ENCODE results near the gene EIF6.
A peak's percentile ranks its signal among the peaks of the same experiment; 100 is the strongest.
"Not testable (repeated sequence)": the region's sequence is repeated elsewhere in the genome, so short reads cannot be mapped to it uniquely, and the experiment has no call there.

Gene EIF6

DNA sequence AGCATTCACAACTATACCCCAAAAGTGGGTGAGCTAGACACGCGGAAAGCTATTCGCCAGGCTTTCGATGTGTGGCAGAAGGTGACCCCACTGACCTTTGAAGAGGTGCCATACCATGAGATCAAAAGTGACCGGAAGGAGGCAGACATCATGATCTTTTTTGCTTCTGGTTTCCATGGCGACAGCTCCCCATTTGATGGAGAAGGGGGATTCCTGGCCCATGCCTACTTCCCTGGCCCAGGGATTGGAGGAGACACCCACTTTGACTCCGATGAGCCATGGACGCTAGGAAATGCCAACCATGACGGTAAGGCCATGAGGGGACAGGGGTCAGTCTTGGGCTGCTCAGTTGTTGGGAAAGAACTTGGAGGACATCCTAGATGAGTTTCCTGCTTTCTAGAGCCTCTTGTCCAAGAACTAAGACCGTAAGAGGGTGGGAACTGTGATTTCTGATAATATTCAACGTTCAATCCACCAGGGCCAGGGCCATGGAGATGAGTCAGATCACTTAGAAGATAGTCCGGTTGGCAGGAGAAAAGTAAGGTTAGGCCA is 30.0 kb downstream of the EIF6 start:
- DNase-seq: no peak

DNA sequence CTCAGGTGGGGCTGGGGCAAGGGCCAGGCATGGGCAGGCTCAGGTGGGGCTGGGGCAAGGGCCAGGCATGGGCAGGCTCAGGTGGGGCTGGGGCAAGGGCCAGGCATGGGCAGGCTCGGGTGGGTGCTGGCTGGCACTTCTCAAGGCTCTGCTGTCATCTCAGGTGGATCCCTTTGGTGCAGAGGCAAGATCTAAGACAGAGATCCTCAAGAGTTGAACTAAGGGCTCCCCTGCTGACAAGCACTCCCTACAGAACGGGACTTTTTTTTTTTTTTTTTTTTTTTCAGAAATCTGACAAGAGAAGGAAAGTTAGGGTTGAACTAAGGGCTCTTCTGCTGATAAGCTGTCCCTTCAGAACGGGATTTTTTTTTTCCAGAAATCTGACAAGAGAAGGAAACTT is 31.6 kb downstream of the EIF6 start:
- DNase-seq: no peak

DNA sequence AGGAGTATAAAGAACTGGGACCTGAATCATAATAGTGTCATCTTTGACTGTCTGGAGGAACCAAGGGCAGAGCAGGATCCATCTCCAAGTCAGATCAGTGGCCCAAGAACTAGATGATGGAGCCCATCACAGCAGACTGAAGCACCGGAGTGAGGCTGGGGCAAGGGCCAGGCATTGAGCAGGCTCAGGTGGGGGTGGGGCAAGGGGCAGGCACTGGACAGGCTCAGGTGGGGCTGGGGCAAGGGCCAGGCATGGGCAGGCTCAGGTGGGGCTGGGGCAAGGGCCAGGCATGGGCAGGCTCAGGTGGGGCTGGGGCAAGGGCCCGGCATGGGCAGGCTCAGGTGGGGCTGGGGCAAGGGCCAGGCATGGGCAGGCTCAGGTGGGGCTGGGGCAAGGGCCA is 32.0 kb downstream of the EIF6 start:
- DNase-seq: not testable (repeated sequence)

DNA sequence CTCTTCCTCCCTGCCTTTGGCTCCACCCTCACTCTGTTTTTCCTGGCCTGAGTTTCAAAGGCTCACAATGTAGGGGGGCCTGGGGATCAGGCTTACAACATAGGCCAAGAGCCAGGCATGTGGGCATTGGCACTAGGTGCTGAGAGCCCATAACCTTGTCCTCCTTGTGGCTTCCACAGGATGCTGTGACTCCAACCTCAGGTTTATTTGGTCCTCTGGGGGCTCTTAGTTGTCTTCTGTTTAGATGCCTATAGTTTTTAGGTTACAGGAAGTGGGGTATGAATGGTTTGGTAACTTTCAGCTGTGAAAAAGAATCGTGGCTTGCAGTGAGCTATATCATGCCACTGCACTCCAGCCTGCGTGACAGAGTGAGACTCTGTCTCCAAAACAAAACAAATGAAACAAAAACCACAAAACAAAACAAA is 32.5 kb downstream of the EIF6 start:
- DNase-seq: peak; percentile 60

DNA sequence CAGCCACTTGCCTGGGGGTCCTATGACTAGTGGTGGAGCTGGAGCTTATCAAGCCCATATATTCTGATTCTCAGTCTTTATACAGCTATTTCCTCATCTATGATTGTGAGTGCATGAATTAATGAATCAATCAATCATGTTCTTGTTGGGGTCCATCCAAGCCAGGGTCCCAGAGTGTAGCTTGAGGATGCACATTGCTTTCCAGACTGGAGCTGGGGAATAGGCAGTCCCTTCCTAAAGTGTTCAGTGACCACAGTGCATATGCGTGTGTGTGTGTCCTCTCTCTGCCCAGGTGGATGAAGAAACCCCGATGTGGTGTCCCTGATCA is 33.0 kb downstream of the EIF6 start:
- DNase-seq: no peak

DNA sequence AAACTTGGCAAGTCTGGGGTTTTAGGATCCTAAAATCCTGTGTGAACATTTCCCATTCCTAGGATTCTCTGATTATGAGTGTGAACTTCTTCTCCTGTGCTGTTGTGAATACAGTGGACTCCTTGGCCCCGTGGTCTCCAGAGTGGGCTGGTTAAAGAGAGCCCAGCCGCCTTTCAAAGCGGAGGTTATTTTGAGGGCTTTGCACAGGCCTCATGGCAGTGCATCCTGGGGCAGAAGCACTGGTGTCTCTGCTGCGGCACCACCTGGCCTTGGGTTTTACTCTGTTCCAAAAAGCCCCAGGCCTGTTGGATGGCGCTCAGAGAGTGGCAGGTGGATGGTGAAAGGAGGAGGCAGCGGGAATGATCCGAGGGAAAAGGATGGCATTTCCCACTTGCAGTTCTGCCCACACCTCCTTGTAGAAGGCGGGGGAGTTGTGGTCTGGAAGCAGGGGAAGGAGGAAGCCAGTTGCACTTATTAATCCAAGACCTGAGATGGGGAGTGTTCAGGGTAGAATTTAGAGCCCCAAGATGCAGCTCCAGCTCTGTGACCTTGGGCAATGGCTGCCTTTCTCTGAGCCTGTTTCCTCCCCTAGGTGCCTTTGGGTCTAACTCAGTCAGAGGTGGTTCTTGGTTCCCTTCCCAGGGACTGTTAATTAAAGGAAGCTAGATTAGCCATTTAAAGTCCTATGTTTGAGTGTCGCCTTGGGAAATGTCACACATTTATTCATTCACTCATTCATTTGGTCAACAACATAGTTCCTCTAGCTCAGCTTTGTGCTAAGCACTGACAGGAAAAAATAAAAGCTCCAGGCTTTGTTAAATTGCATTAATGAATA is 35.7 kb downstream of the EIF6 start:
- DNase-seq: no peak

DNA sequence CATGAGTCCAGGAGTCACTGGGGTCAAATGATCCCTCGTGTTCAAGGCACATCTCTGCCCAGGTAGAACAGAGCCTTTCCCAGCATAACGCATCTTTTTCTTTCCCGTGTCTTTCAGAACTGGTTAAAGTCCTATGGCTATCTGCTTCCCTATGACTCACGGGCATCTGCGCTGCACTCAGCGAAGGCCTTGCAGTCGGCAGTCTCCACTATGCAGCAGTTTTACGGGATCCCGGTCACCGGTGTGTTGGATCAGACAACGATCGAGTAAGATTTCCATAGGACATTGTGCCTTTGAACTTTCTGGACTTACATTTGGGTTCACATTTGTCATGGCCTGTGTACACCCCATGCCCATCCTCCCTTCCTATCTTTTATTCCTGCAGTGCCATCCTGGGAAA is 37.8 kb downstream of the EIF6 start:
- no peak for DNase-seq

DNA sequence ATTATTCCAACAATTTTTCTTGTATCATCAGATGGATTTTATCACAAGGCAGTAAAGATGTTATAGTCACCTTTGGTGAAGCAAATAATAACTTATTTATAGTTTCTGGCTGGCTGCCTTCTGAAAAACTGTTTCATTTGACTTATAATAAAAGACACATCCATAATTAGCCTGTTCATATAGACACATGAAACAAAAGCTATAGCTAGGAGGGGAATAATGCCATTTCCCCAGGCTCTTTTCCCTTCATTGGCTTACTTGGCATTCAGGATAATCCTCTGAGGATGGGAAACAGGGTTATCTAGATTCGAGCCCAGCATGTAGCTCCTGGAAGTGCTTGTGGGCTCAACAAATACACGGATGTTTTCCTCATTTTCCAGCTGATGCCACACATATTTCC is 40.6 kb downstream of the EIF6 start:
- DNase-seq: no peak

DNA sequence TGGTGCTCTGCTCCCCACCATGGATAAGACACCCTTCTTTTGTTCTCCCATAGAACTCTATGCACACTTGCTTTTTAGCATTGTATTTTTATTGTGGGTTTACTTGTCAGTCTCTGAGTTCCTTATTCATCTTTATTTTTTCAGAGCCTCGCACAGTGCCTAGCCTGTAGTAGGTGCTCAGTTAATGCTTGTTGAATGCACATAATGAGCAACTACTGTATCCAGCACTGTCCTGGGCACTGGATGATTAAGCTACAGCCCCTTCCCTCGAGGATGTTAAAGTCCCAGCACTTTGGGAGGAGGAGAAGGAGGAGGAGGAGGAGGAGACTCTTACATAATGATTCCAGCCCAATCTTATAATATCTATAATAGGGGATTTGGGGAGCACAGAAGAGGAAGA is 41.3 kb downstream of the EIF6 start:
- DNase-seq: no peak

DNA sequence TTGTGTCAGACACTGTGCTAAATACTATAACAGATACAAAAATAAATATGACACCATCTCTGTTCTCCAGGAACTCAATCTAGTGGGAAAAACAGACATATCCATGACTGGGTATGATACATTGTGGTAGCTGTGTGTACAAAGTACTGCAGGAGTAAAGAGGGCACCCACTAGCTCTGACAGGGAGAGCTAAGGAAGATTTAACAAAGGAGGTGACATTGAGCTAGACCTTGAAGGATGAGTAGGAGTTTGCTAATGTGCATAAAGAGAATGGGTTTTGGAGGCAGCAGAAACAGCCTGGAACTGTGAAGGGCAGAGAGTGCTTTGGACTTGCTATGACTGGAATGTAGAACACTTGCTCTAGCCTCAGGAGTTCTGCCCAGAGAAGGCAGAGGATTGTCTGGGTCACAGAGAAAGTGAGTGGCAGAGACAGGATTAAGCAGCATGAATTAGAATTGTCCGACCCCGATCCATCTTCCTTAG is 43.7 kb downstream of the EIF6 start:
- DNase-seq: no peak

DNA sequence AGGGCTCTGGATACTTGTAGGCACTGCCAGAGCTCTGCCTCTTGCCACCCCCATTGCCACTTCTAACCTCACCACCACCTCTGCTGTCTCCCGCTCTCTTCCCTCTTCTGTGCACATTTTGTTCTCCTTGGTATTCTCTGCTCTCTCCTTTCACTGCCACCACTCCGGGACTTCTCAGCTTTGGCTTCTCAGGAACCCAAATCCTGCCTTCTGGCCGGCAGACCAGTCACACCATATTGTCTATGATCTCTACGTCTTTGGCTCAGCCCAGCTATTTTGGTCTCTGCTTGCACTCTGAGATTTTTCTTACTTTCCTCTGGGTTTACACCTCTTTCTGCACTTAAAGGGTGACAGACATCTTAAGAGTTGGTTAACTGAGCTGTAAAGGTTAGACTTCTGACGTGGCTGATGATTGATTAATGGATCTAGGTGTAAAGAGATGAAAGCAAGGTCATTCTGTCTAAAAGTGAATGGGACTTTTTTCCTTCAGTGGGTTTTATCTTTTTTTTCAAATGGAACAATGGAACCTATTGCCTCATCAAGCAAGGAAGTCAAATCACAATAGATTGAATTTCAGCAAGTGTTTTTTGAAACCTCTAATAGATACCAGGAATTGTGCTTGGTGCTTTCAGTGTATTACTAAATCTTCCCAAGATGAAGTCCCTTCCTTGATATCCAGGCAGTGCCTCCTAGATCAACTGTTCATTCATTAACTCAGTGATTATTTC is 44.3 kb downstream of the EIF6 start:
- no peak for DNase-seq

DNA sequence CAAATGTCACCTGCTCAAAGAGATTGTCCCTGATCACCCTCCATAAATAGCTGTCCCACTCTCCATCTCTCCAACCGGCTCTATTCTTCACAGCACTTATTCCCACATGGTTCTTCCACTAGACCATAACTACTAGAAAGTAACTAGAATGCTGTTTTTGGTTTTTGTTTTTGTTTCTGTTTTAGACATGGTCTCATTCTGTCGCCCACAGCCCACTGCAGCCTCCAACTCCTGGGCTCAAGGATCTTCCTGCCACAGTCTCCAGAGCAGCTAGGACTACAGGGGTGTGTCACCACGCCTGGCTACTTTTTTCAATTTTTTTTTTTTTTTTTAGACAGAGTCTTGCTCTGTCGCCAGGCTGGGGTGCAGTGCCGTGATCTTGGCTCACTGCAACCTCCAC is 45.8 kb downstream of the EIF6 start:
- DNase-seq: no peak

DNA sequence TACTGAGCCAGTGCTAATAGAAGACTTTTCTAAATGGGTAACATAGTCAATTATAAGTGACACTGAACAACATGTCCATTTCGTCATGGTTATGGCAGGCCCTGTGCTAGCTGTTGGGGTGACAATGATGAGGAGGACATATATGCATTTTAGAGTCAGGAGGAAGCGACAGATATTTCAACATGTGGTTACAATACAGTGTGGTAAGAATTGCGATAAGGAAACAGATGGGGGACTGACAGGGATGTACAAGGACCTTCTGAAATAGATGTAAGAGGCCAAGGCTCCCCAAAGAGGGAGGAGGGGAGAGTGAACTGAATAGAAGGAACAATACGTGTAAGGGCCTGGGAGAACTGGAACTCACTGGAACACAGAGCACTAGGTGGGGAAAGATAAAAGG is 46.4 kb downstream of the EIF6 start:
- DNase-seq: no peak

DNA sequence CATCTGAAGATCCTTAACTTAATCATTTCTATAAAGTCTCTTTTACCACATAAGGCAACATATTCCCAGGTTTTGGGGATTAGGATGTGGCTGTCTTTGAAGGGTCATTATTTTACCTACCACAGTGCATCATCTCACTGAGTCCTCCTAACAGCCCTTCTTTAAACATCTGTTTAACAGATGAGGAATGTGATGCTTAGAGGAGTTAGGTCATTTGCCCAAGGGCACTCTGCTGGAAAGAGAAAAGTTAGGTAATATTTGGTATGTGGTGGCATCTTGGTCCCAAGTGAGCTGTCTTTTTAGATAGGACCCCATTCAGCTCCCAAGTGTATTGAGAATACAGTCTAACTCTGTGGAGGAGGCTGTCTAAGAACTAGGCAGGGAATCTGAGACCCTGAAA is 47.1 kb downstream of the EIF6 start:
- DNase-seq: no peak

DNA sequence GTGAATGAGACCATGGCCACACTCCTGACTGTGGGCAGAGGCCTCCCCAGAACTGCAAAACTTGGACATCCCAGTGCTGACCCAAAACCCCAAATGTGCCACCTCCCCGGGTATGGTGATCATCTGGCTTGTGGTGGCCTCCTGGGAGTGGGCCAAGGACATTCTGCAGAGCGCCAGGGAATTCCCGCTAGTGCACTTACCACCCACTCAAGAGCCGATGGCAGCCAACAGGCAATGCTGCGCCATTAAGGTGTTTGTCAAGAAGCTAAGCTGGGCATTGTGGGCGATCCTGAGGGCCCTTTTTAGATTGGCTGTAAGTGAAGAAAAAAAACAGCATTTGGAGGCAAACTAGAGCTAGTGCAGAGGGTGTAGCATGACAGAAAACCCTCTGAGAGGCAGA is 48.7 kb downstream of the EIF6 start:
- DNase-seq: no peak

DNA sequence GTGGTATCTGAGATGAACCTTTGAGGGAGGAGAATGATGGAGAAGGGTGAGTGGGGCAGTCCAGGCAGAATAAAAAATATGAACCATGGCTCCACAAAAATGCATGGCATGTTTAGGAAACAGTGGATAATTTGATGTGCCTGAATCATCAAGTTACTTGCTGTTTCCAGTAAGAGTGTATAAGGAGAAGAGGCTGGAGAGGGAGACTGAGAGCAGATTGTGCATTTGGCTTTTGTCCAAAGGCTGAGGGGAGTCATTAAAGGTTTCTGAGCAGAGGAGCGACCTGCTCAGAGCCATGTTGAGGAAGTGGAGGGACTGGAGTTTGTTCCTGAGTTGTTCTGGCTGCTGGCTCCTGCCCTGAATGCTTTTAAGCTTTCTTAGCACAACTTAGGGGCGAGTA is 52.0 kb downstream of the EIF6 start:
- DNase-seq: no peak

All from central memory CD4-positive, alpha-beta T cell (primary cell).